Stimulated activated CD4-positive, alpha-beta T cell treated with anti-CD3 and anti-CD28 coated beads, Interleukin-2, amount 100 ng/mL, for 48 hours (primary cell): ENCODE measurements around the gene LHB.
"Not testable (repeated sequence)": the region's sequence is repeated elsewhere in the genome, so short reads cannot be mapped to it uniquely, and the experiment has no call there.

ENCODE experiments used
- DNase-seq, 2 donors: peaks; one replicate each; pipeline ENCODE4 v3.0.0-alpha.2; 2020

LHB gene

GRCh38 chr19:49017041-49017665, at the start of gene LHB:
Gene LHB (minus strand): TSS chr19:49017091. CDS start chr19:49017081, 10 bp downstream.
- DNase-seq, result no peak

GRCh38 chr19:49065905-49066512, 49.1 kb upstream of the LHB start:
- DNase-seq, result no peak

- no peak for DNase-seq
Observed at GRCh38 chr19:49064768-49065611, 48.1 kb upstream of the LHB start, which contains the start of gene NTF4. Gene NTF4 (minus strand): TSS chr19:49064818. CDS start chr19:49061997, 2,821 bp downstream.

- DNase-seq, result no peak
Observed at GRCh38 chr19:49064029-49064629, 47.2 kb upstream of the LHB start.

GRCh38 chr19:49061445-49061844, 44.6 kb upstream of the LHB start:
- no peak for DNase-seq

GRCh38 chr19:49061000-49061399, 44.1 kb upstream of the LHB start:
- no peak for DNase-seq

- DNase-seq, result no peak
Observed at GRCh38 chr19:49059053-49059452, 42.2 kb upstream of the LHB start.

- DNase-seq, result peak in 1 of 2 donors; percentile 23
Observed at GRCh38 chr19:49058562-49058961, 41.7 kb upstream of the LHB start.

- DNase-seq, result peak in 1 of 2 donors; percentile 31
Observed at GRCh38 chr19:49057636-49058234, 40.8 kb upstream of the LHB start, which contains the start of gene CGB7. Gene CGB7 (minus strand): TSS chr19:49057749. CDS start chr19:49055375, 2,374 bp downstream.

GRCh38 chr19:49056902-49057596, 40.2 kb upstream of the LHB start:
- not testable (repeated sequence) for DNase-seq

- DNase-seq, result peak; percentile 34 to 36
Observed at GRCh38 chr19:49056101-49056901, 39.4 kb upstream of the LHB start.

GRCh38 chr19:49050376-49051033, 33.6 kb upstream of the LHB start:
- not testable (repeated sequence) for DNase-seq

- not testable (repeated sequence) for DNase-seq
Observed at GRCh38 chr19:49049834-49050233, 32.9 kb upstream of the LHB start.

GRCh38 chr19:49049011-49049410, 32.1 kb upstream of the LHB start, which contains the start of gene CGB8:
Gene CGB8 (minus strand): TSS chr19:49049111. CDS start chr19:49048739, 372 bp downstream.
- DNase-seq, result not testable (repeated sequence)

- not testable (repeated sequence) for DNase-seq
Observed at GRCh38 chr19:49043548-49043947, 26.7 kb upstream of the LHB start, which contains the start of gene CGB5. Gene CGB5 (plus strand): TSS chr19:49043848. CDS start chr19:49044210, 362 bp downstream.

- not testable (repeated sequence) for DNase-seq
Observed at GRCh38 chr19:49042666-49043065, 25.8 kb upstream of the LHB start.

GRCh38 chr19:49042177-49042576, 25.3 kb upstream of the LHB start:
- DNase-seq, result no peak

- DNase-seq, result not testable (repeated sequence)
Observed at GRCh38 chr19:49039736-49040135, 22.8 kb upstream of the LHB start.

- DNase-seq, result not testable (repeated sequence)
Observed at GRCh38 chr19:49038557-49039276, 21.8 kb upstream of the LHB start.
